GM12801 (cell line): ENCODE measurements around the gene CACNB4.

Experiments used
- CTCF ChIP-seq: IDR thresholded peaks from one replicate; pipeline ENCODE4 v1.5.1; 2011; ENCODE audit warnings: control low read depth; ENCODE audit not compliant: insufficient read length; ENCODE audit errors: extremely low read depth

CACNB4 gene

GRCh38 chr2:151927501-151928221 lies 171.2 kb downstream of the CACNB4 start:
- TF ChIP-seq CTCF = no peak

GRCh38 chr2:151922845-151923666 lies 175.8 kb downstream of the CACNB4 start:
- no peak for TF ChIP-seq CTCF

GRCh38 chr2:151919786-151920185 lies 179.1 kb downstream of the CACNB4 start:
- TF ChIP-seq CTCF = no peak

- TF ChIP-seq CTCF = no peak
Measured at GRCh38 chr2:151918308-151918707, 180.5 kb downstream of the CACNB4 start.

- no peak for TF ChIP-seq CTCF
Measured at GRCh38 chr2:151916632-151917031, 182.2 kb downstream of the CACNB4 start.

- no peak for TF ChIP-seq CTCF
Measured at GRCh38 chr2:151914989-151915628, 183.7 kb downstream of the CACNB4 start.

GRCh38 chr2:151908204-151908882 lies 190.5 kb downstream of the CACNB4 start:
- TF ChIP-seq CTCF = no peak
